SK-N-SH (cell line): ENCODE measurements around the gene FAM222A. TPM values are rescaled to one million over a fixed set of nuclear protein-coding genes. Genes with fewer than 3 reads are reported as not detected.
"Not testable (repeated sequence)": the region's sequence is repeated elsewhere in the genome, so short reads cannot be mapped to it uniquely, and the experiment has no call there.

ENCODE experiments used
- CTCF ChIA-PET: fragments of 300-600, 350-600 bp; formaldehyde crosslinking; extraction: SDS; loops from one replicate; lab custom pipeline; 2021; lab: Yijun Ruan, JAX
- POLR2A ChIA-PET: fragments of 350-600 bp; sonication (Branson Sonifier 250); formaldehyde crosslinking; extraction: SDS; loops from one replicate; lab custom pipeline; 2020; ENCODE audit warnings: antibody characterized with exemption, inconsistent platforms; lab: Yijun Ruan, JAX
- DNase-seq: peaks from one replicate; pipeline ENCODE4 v3.0.0; 2012
- H2AFZ ChIP-seq: fragments of 200-600 bp; sonication (generic); 2 replicates; pipeline ENCODE4 v1.8.1; 2016; ENCODE audit warnings: antibody characterized with exemption, mild to moderate bottlenecking, low read depth
- H3F3A ChIP-seq: fragments of 200-600 bp; sonication (generic); replicated peaks from 2 replicates; pipeline ENCODE3; 2016; ENCODE audit warnings: antibody characterized with exemption, mild to moderate bottlenecking; ENCODE audit not compliant: insufficient read depth
- H3K27ac ChIP-seq, 2 experiments: fragments of 200-500 bp in 1 of 2; fragments of 200-600 bp in 1 of 2; sonication (Bioruptor generic) in 1 of 2; sonication (generic), shearing (Covaris generic) in 1 of 2; 2 replicates each; pipeline versions ENCODE4 v1.5.1 to v1.6.1; 2014 to 2016; ENCODE audit warnings: low read depth in 2 of 2, inconsistent platforms in 1 of 2, low read length in 1 of 2, mild to moderate bottlenecking in 1 of 2, mixed read lengths in 1 of 2
- H3K27me3 ChIP-seq: fragments of 200-600 bp; sonication (generic), shearing (Covaris generic); 2 replicates; pipeline ENCODE4 v1.6.1; 2016; ENCODE audit warnings: mixed run types; ENCODE audit not compliant: insufficient read depth
- H3K36me3 ChIP-seq, 2 experiments: fragments of 200-500 bp in 1 of 2; fragments of 200-600 bp in 1 of 2; sonication (Bioruptor generic) in 1 of 2; sonication (generic) in 1 of 2; replicated peaks in 1 of 2; 2 replicates each; pipeline versions ENCODE3 to v1.5.1; 2014 to 2016; ENCODE audit warnings: low read length in 1 of 2, mild to moderate bottlenecking in 1 of 2; ENCODE audit not compliant: insufficient read depth in 2 of 2, control insufficient read depth in 1 of 2
- H3K4me1 ChIP-seq, 2 experiments: fragments of 200-500 bp in 1 of 2; fragments of 200-600 bp in 1 of 2; sonication (Bioruptor generic) in 1 of 2; sonication (generic), shearing (Covaris generic) in 1 of 2; 2 replicates each; pipeline versions ENCODE4 v1.5.1 to v1.6.1; 2014 to 2016; ENCODE audit warnings: low read depth in 1 of 2, low read length in 1 of 2, mixed run types in 1 of 2; ENCODE audit not compliant: insufficient read depth in 2 of 2, control insufficient read depth in 1 of 2
- H3K4me2 ChIP-seq: fragments of 200-600 bp; sonication (generic), shearing (Covaris generic); 2 replicates; pipeline ENCODE4 v1.6.1; 2017; ENCODE audit warnings: mixed run types
- H3K4me3 ChIP-seq, 2 experiments: fragments of 200-500 bp in 1 of 2; fragments of 200-600 bp in 1 of 2; sonication (Bioruptor generic) in 1 of 2; sonication (generic), shearing (Covaris generic) in 1 of 2; 2 replicates each; pipeline versions ENCODE4 v1.5.1 to v1.8.1; 2014 to 2016; ENCODE audit warnings: low read depth in 2 of 2, inconsistent platforms in 1 of 2, low read length in 1 of 2, mild to moderate bottlenecking in 1 of 2, mixed read lengths in 1 of 2, moderate library complexity in 1 of 2
- H3K79me2 ChIP-seq: fragments of 200-600 bp; sonication (generic); 2 replicates; pipeline ENCODE4 v1.8.1; 2017; ENCODE audit warnings: mild to moderate bottlenecking; ENCODE audit not compliant: insufficient read depth
- H3K9ac ChIP-seq: fragments of 200-600 bp; sonication (generic); 2 replicates; pipeline ENCODE4 v1.6.1; 2017; ENCODE audit warnings: mixed run types
- H3K9me2 ChIP-seq: fragments of 200-600 bp; sonication (generic); 2 replicates; pipeline ENCODE4 v1.6.1; 2017; ENCODE audit warnings: mixed run types
- H3K9me3 ChIP-seq: fragments of 200-600 bp; sonication (generic); 2 replicates; pipeline ENCODE4 v1.6.1; 2017; ENCODE audit warnings: mixed run types, mild to moderate bottlenecking, moderate library complexity
- H4K20me1 ChIP-seq: fragments of 200-600 bp; sonication (generic); 2 replicates; pipeline ENCODE4 v1.6.1; 2017; ENCODE audit warnings: mild to moderate bottlenecking, mixed run types; ENCODE audit not compliant: insufficient read depth
- GATA2 ChIP-seq: sonication (generic); formaldehyde crosslinking; IDR thresholded peaks from 2 replicates; pipeline ENCODE4 v1.5.0; 2020; ENCODE audit warnings: mild to moderate bottlenecking, missing genetic modification reagents
- RAD21 ChIP-seq: IDR thresholded peaks from 2 replicates; pipeline ENCODE4 v1.6.1; 2012; ENCODE audit warnings: mild to moderate bottlenecking, low read length
- RCOR1 ChIP-seq: fragments of 150-350 bp; IDR thresholded peaks from 2 replicates; pipeline ENCODE4 v1.6.1; 2017; ENCODE audit warnings: antibody characterized with exemption, low read length
- SIN3A ChIP-seq: IDR thresholded peaks from 2 replicates; pipeline ENCODE4 v1.6.1; 2012; ENCODE audit warnings: low read depth, mild to moderate bottlenecking, low read length, moderate library complexity, borderline replicate concordance
- USF2 ChIP-seq: fragments of 150-350 bp; IDR thresholded peaks from 2 replicates; pipeline ENCODE4 v1.6.1; 2017; ENCODE audit warnings: antibody characterized with exemption, low read length, low read depth, borderline replicate concordance
- YY1 ChIP-seq: IDR thresholded peaks from 2 replicates; pipeline ENCODE4 v1.4.0; 2012; ENCODE audit warnings: low read depth, mild to moderate bottlenecking
- WGBS: methylation state at CpG from one replicate; pipeline ENCODE4 v1.1.6; 2017; ENCODE audit warnings: low lambda C conversion rate; 5-methylcytosine and 5-hydroxymethylcytosine counted together
- polyA plus RNA-seq, 3 experiments: library from polyadenylated mRNA; depleted of rRNA; stranded (reverse); fragments of >200 nt; gene quantifications; 2 replicates each; pipeline ENCODE4 v1.2.3, GENCODE V29; 2012

Gene FAM222A
- polyA plus RNA-seq, 1 of the 3 experiments (the other 2 are of a cell fraction), result 1.6 TPM

GRCh38 chr12:109693653-109694600 is 19.7 kb upstream of the FAM222A start:
- Histone ChIP-seq H3K9me2 (no peaks in the 10 kb centered on the region), H3K27ac (no peak overlapping the region), H3F3A (no peaks in the 10 kb centered on the region), H3K4me2 (no peak overlapping the region), H3K9ac (no peak overlapping the region), H3K4me1 (peaks cover 0 to 13% of the 10 kb centered on the region in 2 experiments; a peak in 1 of 4 replicates), H3K79me2 (no peaks in the 10 kb centered on the region), H3K27me3 (no peaks in the 10 kb centered on the region), H2AFZ (no peak overlapping the region), H3K4me3 (no peak overlapping the region), H3K9me3 (no peaks in the 10 kb centered on the region), H3K36me3 (no peaks in the 10 kb centered on the region), H4K20me1 (no peaks in the 10 kb centered on the region)
- WGBS, result 54% methylated on average over 11 of the region's 11 CpGs
- TF ChIP-seq GATA2 (no peak), RAD21 (peak; percentile 14)
- no peak for DNase-seq
- ChIA-PET CTCF (interaction anchor here (1.1 to 2.2 kb wide), 4 partner anchors 14 to 145 kb away, joined by 3 to 8 read pairs (median 4); partner anchors contain the start of gene FAM222A), POLR2A (no interaction called here)

GRCh38 chr12:109694629-109695028 is 19.0 kb upstream of the FAM222A start:
- H3K4me2 ChIP-seq, H3K27me3 ChIP-seq, H2AFZ ChIP-seq, H4K20me1 ChIP-seq, H3K27ac ChIP-seq, H3K9ac ChIP-seq, H3F3A ChIP-seq, H3K79me2 ChIP-seq, H3K4me3 ChIP-seq, H3K9me2 ChIP-seq, DNase-seq, POLR2A ChIA-PET, H3K9me3 ChIP-seq, H3K36me3 ChIP-seq: not testable (repeated sequence)
- CTCF ChIA-PET, result interaction anchor here (1.0 to 2.2 kb wide), 3 partner anchors 20 to 64 kb away, joined by 3 to 8 read pairs (median 3); partner anchors contain the start of gene FAM222A
- WGBS, result 57% methylated on average over 6 of the region's 6 CpGs
- H3K4me1 ChIP-seq, result peaks cover 0 to 13% of the 10 kb centered on the region in 2 experiments; a peak in 1 of 4 replicates

- WGBS, result 79% methylated on average over 12 of the region's 12 CpGs
- no peak for DNase-seq
Observed at GRCh38 chr12:109695416-109695815, 18.2 kb upstream of the FAM222A start.

More at GRCh38 chr12:109695416-109695815, 18.2 kb upstream of the FAM222A start:
- no peak overlapping the region for H3K9ac ChIP-seq
- H3K27me3 ChIP-seq, result no peaks in the 10 kb centered on the region
- no peaks in the 10 kb centered on the region for H3K9me2 ChIP-seq
- no peak overlapping the region for H3K27ac ChIP-seq
- ChIA-PET CTCF (interaction anchor here (0.8 to 1.0 kb wide), 2 partner anchors 16 to 64 kb away, joined by 3 read pairs; no protein-coding TSS in a partner anchor), POLR2A (interaction anchor here (1.3 kb wide), 1 partner anchor 89 kb away, joined by 3 read pairs; no protein-coding TSS in a partner anchor)
- TF ChIP-seq USF2 (no peak), RCOR1 (no peak), YY1 (no peak), SIN3A (no peak)
- no peak overlapping the region for H2AFZ ChIP-seq
- H3K4me2 ChIP-seq, result no peak overlapping the region
- H3K36me3 ChIP-seq, result no peaks in the 10 kb centered on the region
- H4K20me1 ChIP-seq, result no peaks in the 10 kb centered on the region
- H3K79me2 ChIP-seq, result no peaks in the 10 kb centered on the region
- no peak overlapping the region for H3K4me3 ChIP-seq
- no peaks in the 10 kb centered on the region for H3K9me3 ChIP-seq
- H3F3A ChIP-seq, result no peaks in the 10 kb centered on the region
- H3K4me1 ChIP-seq, result peaks cover 0 to 13% of the 10 kb centered on the region in 2 experiments; a peak in 1 of 4 replicates
